Ovary (tissue), 3 donors: Measurements from ENCODE around the gene C15orf61.

ENCODE experiments used
- CTCF ChIP-seq, 3 donors: fragments of 450-650 bp in 2 of 3; fragments of 200-600 bp in 1 of 3; IDR thresholded peaks; one replicate each; pipeline versions ENCODE4 v1.5.1 to v1.8.0; 2016 to 2022; ENCODE audit warnings: antibody characterized with exemption in 3 of 3, mild to moderate bottlenecking in 1 of 3
- POLR2A ChIP-seq: fragments of 450-650 bp; IDR thresholded peaks from one replicate; pipeline ENCODE4 v1.6.1; 2017; ENCODE audit warnings: antibody characterized with exemption, mild to moderate bottlenecking, moderate library complexity
- donor health status: DM: no; HTN: no; CAD: no.

GRCh38 chr15:67547836-67548235, 26.9 kb downstream of the C15orf61 start:
- no peak for TF ChIP-seq CTCF (IDR thresholded peaks at IDR 0.05)
- TF ChIP-seq POLR2A = no peak
